ENCODE results near the gene CHST8.

The CHST8 gene

GRCh38 chr19:33665776-33666595, 44.2 kb downstream of the CHST8 start:
- H3K4me1 Mint-ChIP-seq (ENCODE audit: low read depth): no peaks in the 10 kb centered on the region
- DNase-seq (ENCODE audit: low spot score): no peak
- H3K9me3 Mint-ChIP-seq: no peaks in the 10 kb centered on the region
- H3K36me3 Mint-ChIP-seq (ENCODE audit: low read depth): no peaks in the 10 kb centered on the region
- H3K27ac Mint-ChIP-seq: no peak overlapping the region
- H3K4me3 Mint-ChIP-seq: no peak overlapping the region
- H3K27me3 Mint-ChIP-seq (ENCODE audit: low read depth): no peaks in the 10 kb centered on the region

DNA sequence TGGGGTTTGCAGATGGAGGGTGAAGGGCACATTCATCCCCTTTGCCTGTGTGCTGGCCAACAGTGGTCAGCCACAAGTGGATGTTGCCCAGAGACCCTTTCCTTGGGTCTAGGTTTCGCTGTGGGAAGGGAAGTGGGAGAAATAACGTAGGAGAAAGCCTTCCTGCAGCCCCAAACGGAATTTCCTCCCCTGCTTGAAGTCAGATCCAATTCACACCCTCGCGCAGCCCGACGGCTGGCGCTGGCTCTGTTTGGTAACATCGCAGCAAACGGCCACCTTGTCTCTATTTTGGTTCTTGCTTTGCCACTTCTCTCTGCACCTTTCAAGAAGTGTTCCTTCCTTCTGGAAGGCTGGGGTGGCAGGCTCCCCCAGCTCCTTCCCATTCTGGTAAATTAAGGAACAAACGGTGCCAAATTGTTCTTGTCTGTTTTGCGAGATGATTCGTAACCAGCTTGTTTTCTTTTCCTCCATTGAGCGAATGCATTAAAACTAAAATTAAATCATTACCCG, 45.4 kb downstream of the CHST8 start:
- H3K9me3 Mint-ChIP-seq: no peaks in the 10 kb centered on the region
- DNase-seq (ENCODE audit: low spot score): no peak
- no peaks in the 10 kb centered on the region for H3K27me3 Mint-ChIP-seq (ENCODE audit: low read depth)
- no peaks in the 10 kb centered on the region for H3K36me3 Mint-ChIP-seq (ENCODE audit: low read depth)
- no peak overlapping the region for H3K27ac Mint-ChIP-seq
- no peak overlapping the region for H3K4me3 Mint-ChIP-seq
- H3K4me1 Mint-ChIP-seq (ENCODE audit: low read depth): no peaks in the 10 kb centered on the region

- DNase-seq (ENCODE audit: low spot score): no peak
- Mint-ChIP-seq H3K27me3 (ENCODE audit: low read depth) (no peaks in the 10 kb centered on the region), H3K4me1 (ENCODE audit: low read depth) (no peaks in the 10 kb centered on the region), H3K27ac (no peak overlapping the region), H3K36me3 (ENCODE audit: low read depth) (no peaks in the 10 kb centered on the region), H3K4me3 (no peak overlapping the region), H3K9me3 (no peaks in the 10 kb centered on the region)
Observed at GRCh38 chr19:33667881-33668280, 46.1 kb downstream of the CHST8 start.

DNA sequence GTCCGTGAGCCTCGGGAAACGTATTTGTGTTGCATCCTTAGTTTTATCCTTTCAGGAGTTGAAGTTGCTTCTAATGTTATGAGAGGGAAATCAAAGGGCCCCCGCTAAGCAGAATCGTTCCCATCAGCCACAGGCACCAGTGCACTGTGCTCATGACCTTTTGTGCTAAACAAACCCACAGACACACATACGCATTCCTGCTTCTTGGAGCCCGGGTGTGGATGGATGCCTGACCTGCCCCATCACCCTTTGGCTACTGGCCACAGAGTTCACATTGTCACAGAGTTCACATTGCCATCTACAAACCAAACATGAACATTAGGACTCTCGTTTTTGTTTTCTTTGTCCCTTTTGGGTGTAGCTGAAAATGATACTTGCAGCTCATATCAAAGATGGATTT, 47.2 kb downstream of the CHST8 start:
- H3K9me3 Mint-ChIP-seq: no peaks in the 10 kb centered on the region
- H3K27ac Mint-ChIP-seq: no peak overlapping the region

DNA sequence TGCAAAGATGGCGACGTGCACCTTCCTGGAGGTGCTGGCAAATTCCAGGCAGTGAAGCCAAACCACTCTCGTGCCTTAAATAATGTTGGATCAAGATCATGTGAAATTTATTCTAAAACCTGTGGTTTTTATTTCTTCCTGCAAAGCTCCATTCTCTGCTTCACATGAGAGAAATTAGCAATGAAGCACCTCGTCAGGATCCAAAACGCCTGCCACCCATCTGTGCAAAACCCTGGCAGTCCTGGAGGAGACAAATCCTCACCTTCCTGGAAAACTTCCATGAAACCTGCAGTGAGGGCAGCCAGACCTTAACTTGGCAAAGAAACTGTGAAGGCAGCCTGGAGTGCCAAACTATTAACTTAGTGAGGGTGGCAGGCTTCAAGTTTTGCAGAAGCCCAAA, 47.6 kb downstream of the CHST8 start:
- Mint-ChIP-seq H3K4me1 (ENCODE audit: low read depth) (no peaks in the 10 kb centered on the region), H3K27ac (no peak overlapping the region), H3K9me3 (no peaks in the 10 kb centered on the region), H3K27me3 (ENCODE audit: low read depth) (no peaks in the 10 kb centered on the region), H3K4me3 (no peak overlapping the region), H3K36me3 (ENCODE audit: low read depth) (no peaks in the 10 kb centered on the region)
- no peak for DNase-seq (ENCODE audit: low spot score)

More for the DNA sequence above, 47.2 kb downstream of the CHST8 start:
- no peaks in the 10 kb centered on the region for H3K27me3 Mint-ChIP-seq (ENCODE audit: low read depth)
- no peaks in the 10 kb centered on the region for H3K4me1 Mint-ChIP-seq (ENCODE audit: low read depth)
- H3K36me3 Mint-ChIP-seq (ENCODE audit: low read depth): no peaks in the 10 kb centered on the region
- H3K4me3 Mint-ChIP-seq: no peak overlapping the region
- no peak for DNase-seq (ENCODE audit: low spot score)

GRCh38 chr19:33670398-33670797, 48.6 kb downstream of the CHST8 start:
- H3K4me3 Mint-ChIP-seq: no peak overlapping the region
- H3K27ac Mint-ChIP-seq: no peak overlapping the region
- no peaks in the 10 kb centered on the region for H3K36me3 Mint-ChIP-seq (ENCODE audit: low read depth)
- no peaks in the 10 kb centered on the region for H3K27me3 Mint-ChIP-seq (ENCODE audit: low read depth)
- no peaks in the 10 kb centered on the region for H3K4me1 Mint-ChIP-seq (ENCODE audit: low read depth)
- no peaks in the 10 kb centered on the region for H3K9me3 Mint-ChIP-seq
- no peak for DNase-seq (ENCODE audit: low spot score)

GRCh38 chr19:33671211-33671610, 49.5 kb downstream of the CHST8 start:
- Mint-ChIP-seq H3K36me3 (ENCODE audit: low read depth) (no peaks in the 10 kb centered on the region), H3K9me3 (no peaks in the 10 kb centered on the region), H3K4me3 (no peak overlapping the region), H3K4me1 (ENCODE audit: low read depth) (no peaks in the 10 kb centered on the region), H3K27me3 (ENCODE audit: low read depth) (no peaks in the 10 kb centered on the region), H3K27ac (no peak overlapping the region)
- no peak for DNase-seq (ENCODE audit: low spot score)

DNA sequence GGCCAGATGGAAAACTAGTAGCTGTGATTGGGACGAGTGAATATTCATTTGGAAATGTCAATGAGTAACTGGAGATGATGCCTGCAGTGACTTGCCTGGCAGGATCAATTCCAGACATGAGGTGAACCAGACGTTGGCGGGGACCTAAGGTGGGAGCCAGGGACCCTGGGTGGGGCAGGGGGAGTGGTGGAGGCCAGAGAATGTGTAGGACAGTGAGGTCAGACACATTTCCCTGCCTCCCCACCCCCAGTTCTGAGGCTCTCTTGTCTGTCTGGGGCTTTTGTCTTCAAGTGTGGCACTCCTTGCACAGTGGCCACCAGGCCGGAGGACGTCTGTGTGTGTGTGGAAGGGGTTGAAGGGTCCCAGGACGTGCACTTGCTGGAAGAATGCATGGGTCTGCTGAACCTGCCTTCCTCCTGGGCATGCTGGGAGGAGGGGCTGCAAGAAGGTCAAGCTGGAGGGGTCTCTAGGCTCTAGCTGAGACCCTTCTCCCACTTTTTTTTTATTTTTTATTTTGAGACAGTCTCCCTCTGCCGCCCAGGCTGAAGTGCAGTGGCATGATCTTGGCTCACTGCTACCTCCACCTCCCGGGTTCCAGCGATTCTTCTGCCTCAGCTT, 51.6 kb downstream of the CHST8 start:
- H3K36me3 Mint-ChIP-seq (ENCODE audit: low read depth): no peaks in the 10 kb centered on the region
- H3K4me1 Mint-ChIP-seq (ENCODE audit: low read depth): no peaks in the 10 kb centered on the region
- DNase-seq (ENCODE audit: low spot score): no peak
- no peaks in the 10 kb centered on the region for H3K27me3 Mint-ChIP-seq (ENCODE audit: low read depth)
- H3K9me3 Mint-ChIP-seq: no peaks in the 10 kb centered on the region
- no peak overlapping the region for H3K4me3 Mint-ChIP-seq
- no peak overlapping the region for H3K27ac Mint-ChIP-seq

- no peak for DNase-seq (ENCODE audit: low spot score)
- Mint-ChIP-seq H3K4me3 (no peak overlapping the region), H3K4me1 (ENCODE audit: low read depth) (no peaks in the 10 kb centered on the region), H3K27me3 (ENCODE audit: low read depth) (no peaks in the 10 kb centered on the region), H3K9me3 (no peaks in the 10 kb centered on the region), H3K36me3 (ENCODE audit: low read depth) (no peaks in the 10 kb centered on the region), H3K27ac (no peak overlapping the region)
Observed at GRCh38 chr19:33673996-33674625, 52.4 kb downstream of the CHST8 start.

DNA sequence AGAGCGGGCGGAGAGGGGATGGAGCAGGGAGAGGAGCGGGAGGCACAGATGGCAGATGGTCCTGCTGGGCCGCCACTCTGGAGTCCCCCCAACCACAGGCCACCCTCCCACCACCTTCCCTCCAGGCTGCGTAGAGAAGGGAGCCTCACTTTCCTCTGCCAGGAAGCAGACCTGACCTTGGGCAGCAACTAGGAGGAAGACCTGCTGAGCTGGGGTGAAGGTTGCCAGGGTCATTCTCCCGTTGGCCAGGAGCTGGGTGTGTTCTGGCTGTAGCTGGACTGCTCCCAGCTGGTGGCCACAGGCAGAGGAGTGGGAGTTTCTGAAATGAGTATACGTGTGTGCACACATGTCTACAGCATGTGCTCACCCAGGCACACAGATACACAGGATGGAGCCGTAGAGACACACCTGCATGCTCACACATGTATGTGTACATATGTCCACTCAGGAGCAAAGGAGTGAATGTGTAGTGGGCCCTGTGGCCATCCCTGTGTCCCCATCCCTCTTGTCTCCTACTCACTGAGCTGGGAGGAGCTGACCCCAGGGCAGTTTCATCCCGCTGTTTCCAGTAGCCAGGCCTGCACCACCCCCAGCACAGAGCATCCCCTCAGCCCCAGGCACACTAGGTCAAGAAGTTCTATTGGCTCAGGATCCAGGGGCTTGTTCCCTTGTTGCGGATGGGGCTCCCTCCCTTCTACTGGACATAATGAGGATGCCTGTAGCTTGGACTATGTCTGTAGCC, 53.0 kb downstream of the CHST8 start:
- H3K36me3 Mint-ChIP-seq (ENCODE audit: low read depth): no peaks in the 10 kb centered on the region
- H3K27ac Mint-ChIP-seq: no peak overlapping the region

GRCh38 chr19:33675501-33676124, 53.9 kb downstream of the CHST8 start:
- Mint-ChIP-seq H3K36me3 (ENCODE audit: low read depth) (no peaks in the 10 kb centered on the region), H3K9me3 (no peaks in the 10 kb centered on the region), H3K27ac (no peak overlapping the region), H3K4me3 (no peak overlapping the region), H3K4me1 (ENCODE audit: low read depth) (no peaks in the 10 kb centered on the region), H3K27me3 (ENCODE audit: low read depth) (no peaks in the 10 kb centered on the region)
- no peak for DNase-seq (ENCODE audit: low spot score)

More for the DNA sequence above, 53.0 kb downstream of the CHST8 start:
- Mint-ChIP-seq H3K4me3 (no peak overlapping the region), H3K9me3 (no peaks in the 10 kb centered on the region), H3K27me3 (ENCODE audit: low read depth) (no peaks in the 10 kb centered on the region), H3K4me1 (ENCODE audit: low read depth) (no peaks in the 10 kb centered on the region)
- DNase-seq (ENCODE audit: low spot score): no peak

DNA sequence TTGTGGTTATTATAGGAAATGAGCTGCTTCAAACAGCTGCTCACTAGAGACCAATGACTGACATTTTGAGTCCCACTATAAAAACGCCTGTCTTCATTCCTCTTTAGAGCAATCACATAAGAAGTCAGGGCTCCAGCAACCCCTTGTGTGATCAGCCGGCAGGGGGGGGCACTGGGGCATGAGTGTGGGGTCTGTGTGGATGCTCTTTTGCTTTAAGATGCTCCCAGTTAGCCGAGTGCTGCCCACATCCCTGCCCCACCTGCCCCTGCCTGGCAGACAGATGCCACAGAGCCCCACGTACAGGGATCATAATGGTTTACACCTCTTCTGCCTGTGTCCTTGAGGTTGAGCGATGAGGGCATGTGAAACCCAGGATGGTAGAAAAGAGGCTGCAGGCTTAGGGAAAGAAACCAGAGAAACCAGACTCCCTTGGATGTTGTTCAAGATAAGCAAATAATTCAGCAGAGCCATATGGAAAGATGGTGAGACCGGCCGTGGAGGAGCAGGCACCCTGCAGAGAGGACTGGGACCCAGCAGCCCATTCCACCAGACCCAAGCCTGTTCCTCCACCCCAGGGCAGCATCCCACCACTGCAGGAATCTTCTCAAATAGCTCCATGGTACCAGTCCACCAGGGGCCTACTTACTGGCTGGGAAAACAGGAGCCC, 55.4 kb downstream of the CHST8 start:
- Mint-ChIP-seq H3K27me3 (ENCODE audit: low read depth) (no peaks in the 10 kb centered on the region), H3K4me3 (no peak overlapping the region), H3K36me3 (ENCODE audit: low read depth) (no peaks in the 10 kb centered on the region), H3K27ac (no peak overlapping the region), H3K4me1 (ENCODE audit: low read depth) (no peaks in the 10 kb centered on the region), H3K9me3 (no peaks in the 10 kb centered on the region)
- DNase-seq (ENCODE audit: low spot score): no peak

DNA sequence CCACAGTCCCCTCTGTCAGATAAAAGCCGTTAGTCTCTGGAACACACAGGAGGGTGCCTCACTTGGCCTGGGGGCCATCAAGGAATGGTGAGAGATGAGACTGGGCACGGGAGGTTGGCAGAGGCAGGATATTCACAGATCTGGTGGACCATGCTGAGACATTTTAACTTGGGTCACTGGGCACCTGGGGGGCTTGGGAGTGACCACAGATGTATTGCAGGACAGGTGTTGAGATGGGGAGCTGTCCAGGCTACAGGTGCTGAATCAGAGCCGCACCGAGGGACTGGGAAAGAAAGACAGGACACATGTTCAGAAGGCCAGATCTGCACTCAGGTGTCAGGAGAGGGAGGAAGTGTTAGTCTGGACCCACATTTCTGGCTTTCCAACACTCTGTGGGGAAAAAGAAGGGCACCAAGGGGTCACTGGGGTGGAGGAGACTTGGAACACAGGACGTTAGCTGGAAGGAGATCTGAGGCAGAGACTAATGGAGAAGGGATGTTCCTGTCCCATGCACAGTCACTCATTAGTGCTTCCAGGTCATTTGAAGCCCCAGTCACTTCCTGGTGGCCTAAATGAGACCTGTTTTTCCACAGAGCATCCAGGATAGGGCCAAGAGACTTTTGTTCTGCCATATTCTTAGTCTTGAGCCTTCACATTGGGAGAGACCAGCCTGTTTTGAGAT, 56.1 kb downstream of the CHST8 start:
- no peak overlapping the region for H3K27ac Mint-ChIP-seq

More for the DNA sequence above, 56.1 kb downstream of the CHST8 start:
- H3K36me3 Mint-ChIP-seq (ENCODE audit: low read depth): no peaks in the 10 kb centered on the region
- no peaks in the 10 kb centered on the region for H3K9me3 Mint-ChIP-seq
- no peaks in the 10 kb centered on the region for H3K4me1 Mint-ChIP-seq (ENCODE audit: low read depth)
- peaks cover 5% of the 10 kb centered on the region for H3K27me3 Mint-ChIP-seq (ENCODE audit: low read depth)
- no peak overlapping the region for H3K4me3 Mint-ChIP-seq
- DNase-seq (ENCODE audit: low spot score): no peak
